ENCODE measurements around the gene PADI1.
"Not testable (repeated sequence)": the region's sequence is repeated elsewhere in the genome, so short reads cannot be mapped to it uniquely, and the experiment has no call there.

The PADI1 gene

DNA sequence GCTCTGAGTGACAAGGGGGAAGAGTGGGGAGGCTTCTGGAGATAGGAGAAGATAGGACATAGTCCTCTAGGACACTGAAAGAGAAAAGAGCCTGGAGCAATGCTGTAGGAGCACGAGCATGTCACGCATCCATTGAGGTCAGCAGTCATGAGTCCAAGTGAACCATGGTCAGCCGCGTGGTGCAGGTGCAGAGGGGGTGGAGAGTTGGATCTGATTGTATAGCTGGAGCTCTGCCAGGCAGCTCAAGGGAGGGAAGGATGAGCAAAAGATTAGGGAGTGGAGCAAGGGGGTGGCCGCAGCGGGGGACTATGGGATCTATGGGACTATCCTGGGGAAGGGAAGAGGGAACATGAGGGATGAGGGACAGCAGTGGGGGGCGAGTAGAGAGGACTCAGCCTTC lies 14.0 kb downstream of the PADI1 start:
- no peak for DNase-seq

- no peak for DNase-seq
Measured at GRCh38 chr1:17220287-17220686, 15.4 kb downstream of the PADI1 start.

DNA sequence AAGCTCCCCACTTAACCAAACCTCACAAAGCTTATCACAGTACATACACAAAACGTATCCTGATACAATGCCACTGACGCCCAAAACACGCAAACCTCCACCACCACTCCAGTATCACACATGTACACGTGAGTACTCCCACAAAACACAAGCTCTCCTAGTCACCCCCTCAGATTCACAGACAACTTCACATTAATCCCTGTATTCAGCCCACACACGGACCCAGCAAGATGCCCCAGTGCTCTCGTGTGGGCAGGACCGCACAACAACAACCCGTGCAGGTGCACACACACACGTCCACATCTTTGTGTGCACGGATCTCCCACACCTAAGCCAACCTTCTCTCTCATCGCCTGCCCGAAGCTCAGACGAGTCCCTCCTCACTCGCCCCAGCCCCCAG lies 17.6 kb downstream of the PADI1 start:
- DNase-seq: no peak

DNA sequence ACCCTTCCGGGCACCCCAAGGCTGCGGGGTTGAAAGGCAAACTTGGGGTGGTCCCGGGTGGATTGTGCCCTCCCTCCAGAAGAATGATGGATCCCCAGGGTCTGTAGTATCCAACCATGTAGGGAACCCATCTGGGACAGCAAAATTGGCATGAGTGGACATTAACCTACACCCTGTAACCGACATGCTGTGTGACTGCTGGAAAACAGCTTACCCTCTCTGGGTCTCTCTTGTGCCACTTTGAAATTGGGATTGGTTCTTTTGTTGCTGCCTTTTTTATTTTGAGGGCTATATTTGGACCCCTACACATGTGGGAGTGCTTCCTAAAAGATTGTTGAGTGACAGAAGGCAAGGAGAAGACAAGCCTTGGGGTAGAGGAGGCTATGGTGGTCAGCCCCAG lies 19.5 kb downstream of the PADI1 start:
- no peak for DNase-seq

- no peak for DNase-seq
Measured at GRCh38 chr1:17225140-17225539, 20.2 kb downstream of the PADI1 start.

GRCh38 chr1:17227358-17227915 lies 22.5 kb downstream of the PADI1 start:
- DNase-seq: no peak

DNA sequence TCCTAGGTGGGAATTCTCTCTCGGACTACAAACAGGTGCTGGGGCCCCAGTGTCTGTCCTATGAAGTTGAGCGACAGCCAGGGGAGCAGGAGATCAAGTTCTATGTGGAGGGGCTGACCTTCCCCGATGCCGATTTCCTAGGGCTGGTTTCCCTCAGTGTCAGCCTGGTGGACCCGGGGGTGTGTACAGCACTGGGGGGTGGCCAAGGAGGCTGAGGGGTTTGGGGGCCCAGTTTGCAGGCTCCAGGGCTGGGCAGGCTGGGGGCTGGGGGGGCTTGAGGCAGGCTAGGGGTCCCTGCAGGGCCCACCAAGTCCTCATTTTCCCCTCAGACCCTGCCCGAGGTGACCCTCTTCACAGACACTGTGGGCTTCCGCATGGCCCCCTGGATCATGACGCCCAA lies 23.7 kb downstream of the PADI1 start:
- DNase-seq: no peak

- no peak for DNase-seq
Measured at GRCh38 chr1:17229379-17229778, 24.5 kb downstream of the PADI1 start.

DNA sequence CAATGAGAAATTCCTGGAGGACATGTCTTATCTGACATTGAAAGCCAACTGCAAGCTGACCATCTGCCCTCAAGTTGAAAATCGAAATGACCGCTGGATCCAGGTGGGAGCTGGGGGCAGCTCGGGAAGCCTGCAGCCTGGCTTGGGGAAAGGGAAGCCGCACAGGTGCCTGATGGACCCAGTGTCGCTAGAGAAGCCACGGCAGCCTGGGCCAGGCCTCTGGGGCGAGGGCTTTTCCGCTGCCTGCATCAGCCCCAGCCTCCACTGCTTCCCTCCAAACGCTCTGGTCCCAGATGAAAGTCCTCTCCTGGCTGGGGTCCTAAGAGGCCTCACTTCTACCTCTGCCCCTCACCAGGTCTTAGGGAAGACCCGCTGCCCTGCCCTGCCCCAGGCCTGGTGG lies 25.2 kb downstream of the PADI1 start:
- DNase-seq: no peak

DNA sequence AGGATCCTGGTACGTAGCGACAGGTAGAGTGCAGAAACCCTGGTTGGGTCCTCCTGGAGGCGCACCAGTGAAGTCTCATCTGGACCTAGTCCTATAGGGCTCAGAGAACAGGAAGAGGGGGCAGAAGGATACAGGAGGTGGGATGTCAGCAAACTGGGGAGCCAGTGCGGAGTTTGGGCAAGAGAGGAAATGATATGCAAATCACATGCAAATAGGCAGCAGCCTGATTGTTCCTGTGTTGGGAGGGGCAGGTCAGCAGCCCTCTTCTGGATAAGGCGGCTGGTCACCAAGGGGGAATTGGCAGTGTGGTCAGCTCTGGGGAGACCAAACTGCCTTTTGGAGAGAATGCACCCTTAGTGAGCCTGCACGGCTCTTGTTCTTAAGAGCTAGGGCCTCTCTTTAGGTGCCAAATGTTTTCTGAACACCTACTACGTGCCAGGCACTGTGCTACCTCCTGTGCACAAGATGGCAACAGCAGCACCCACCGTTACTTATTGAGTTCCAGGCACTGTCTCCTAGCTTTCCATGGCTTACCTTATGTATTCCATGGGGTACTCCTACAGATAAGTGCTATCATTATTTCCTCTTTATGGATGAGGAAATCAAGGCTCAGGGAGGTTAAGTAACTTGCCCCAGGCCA lies 25.9 kb downstream of the PADI1 start:
- DNase-seq: no peak

DNA sequence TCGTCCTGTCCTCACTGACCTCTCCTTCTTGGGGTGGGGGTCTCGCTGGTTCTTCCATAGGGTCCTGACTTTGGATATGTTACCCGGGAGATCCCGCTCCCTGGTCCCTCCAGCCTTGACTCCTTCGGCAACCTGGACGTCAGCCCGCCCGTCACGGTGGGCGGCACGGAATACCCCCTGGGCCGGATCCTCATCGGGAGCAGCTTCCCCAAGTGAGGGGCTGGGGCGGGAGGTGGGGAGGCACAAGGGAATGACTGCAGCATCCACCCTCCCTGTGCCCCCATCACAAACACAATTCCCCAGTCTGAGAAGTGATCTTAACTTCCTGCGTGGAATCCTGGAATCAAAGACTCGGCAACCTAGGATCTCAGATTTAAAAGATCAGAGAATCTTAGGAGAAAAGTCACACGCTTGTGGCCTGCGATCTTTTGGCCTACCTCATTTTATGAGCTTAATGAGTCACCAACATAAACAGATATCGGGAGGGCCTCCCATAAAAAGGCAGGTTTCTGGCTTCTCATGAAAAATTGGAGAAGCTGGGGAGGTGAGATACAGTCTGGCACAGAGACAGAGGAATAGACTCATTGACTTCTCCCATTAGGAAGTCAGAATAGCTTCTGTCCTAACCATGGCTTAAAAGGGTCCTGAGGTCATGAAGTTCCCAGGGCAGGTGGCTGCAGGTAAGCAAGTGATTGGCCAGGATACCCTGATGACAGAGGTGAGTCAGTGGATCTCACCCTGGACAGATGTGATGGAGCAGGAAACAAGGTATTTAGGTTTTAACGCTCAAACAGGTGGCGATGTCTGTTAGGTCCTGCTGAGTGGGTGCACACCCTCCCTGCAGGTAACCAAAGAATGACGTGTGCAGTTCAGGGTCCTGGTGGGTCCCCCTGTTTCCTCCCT lies 28.1 kb downstream of the PADI1 start:
- DNase-seq: no peak

DNA sequence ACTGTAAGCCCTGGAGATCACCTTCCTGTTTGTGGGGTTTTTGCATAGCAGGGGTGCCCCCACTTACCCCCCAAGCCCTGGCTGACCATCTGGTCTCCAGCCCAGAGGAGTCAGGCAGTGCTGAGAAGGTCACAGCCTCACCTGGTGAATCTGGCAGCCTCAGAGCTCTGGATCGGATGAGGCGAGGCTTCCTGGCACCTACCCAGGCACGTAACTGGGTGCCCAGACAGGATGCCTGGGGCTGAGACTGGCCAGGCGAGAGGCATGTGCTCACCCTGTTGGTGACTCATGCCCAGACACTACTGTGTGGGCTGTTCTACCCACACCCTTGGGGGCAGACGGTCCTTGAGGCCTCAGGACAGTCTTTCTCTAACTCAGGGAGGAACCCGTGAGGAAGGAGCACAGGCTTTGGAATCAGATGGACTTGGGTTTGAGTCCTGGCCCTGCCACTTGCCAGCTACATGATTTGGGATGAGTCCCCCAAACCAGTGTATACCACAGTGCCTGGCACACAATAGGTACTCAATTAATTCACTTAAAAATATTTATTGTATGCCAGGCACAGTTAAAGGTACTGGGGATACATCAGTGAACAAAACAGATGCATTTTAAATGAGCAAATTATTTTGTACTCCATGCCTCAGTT lies 28.9 kb downstream of the PADI1 start:
- no peak for DNase-seq

DNA sequence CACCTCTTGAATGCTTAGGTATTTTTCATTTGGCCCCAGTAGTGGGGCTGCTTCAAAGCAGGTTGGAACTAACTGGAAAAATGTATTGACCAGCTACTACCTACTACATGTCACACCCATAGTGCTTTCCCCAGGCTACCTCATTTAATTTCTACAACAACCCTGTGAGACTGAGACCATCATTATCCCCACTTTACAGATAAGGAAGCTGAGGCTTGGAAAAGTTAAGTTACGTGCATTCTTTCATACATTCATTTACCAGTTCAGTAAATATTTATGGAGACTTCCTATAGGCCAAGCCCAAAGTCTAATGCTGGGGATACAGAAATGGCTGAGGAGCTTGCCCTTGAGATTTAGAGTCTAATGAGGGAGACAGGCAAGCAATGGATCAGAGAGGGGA lies 29.5 kb downstream of the PADI1 start:
- no peak for DNase-seq

- no peak for DNase-seq
Measured at GRCh38 chr1:17235135-17235885, 30.4 kb downstream of the PADI1 start.

GRCh38 chr1:17236779-17237560 lies 32.0 kb downstream of the PADI1 start:
- peak; percentile 73 for DNase-seq

DNA sequence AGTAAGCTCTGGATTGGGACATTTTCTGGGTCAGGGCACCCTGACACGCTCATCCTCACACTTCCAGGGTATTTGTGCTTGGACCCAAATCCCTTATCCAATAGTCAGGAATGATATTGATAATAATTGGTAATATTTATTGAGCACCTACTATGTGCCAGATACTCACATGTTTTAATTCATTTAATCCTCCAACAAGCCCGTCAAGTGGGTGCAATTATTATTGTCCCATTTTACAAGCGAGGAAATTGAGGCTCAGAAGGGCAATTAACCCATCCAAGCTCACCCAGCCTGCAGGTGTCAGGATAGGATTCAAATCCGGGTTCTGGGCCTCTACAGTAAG lies 32.6 kb downstream of the PADI1 start:
- no peak for DNase-seq

DNA sequence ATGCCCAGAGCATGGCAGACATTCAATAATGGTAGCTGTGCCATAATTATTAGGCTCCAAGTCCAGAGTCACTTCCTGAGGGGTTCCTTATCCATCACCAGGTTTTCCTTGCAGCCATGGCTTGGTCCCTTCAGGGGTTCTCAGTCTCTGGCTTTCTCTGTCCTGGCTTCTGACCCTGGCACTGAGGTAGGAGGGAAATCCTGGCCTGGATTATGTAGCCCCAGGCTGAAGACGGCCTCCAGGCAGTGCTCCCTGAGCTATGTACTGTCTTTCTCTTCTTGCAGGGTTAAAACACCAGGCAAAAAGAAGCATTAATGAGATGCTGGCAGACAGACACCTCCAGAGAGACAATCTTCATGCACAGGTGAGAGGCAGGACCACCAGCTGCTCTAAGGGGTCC lies 34.5 kb downstream of the PADI1 start:
- no peak for DNase-seq

- DNase-seq: not testable (repeated sequence)
Measured at GRCh38 chr1:17241011-17241779, 36.3 kb downstream of the PADI1 start.

GRCh38 chr1:17241780-17242074 lies 36.8 kb downstream of the PADI1 start:
- DNase-seq: not testable (repeated sequence)

DNA sequence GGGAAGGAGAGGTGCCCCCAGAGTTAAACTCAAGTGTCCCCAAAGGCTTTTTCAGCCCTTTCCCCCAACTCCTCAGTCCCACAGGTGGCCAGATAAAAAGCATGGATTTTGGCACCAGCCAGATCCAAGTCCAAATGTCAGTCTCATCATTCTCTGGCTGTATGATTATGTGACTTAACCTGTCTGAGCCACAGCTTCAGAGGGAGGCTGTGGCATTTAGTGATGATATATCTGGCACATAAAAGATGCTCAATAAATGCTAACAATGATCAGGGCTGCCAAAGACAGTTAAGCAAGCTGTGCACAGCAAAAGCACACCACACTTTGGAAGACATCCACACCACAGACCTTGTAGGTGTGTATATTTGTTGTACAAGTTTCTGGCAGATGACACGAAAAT lies 38.3 kb downstream of the PADI1 start:
- DNase-seq: no peak

Data from activated effector memory CD4-positive, alpha-beta T cell treated with Interleukin-2 at 50 U/mL for 16 hours (primary cell).